Suppressor macrophage (primary cell): ENCODE data around the gene GPATCH2.
"Not testable (repeated sequence)": the region's sequence is repeated elsewhere in the genome, so short reads cannot be mapped to it uniquely, and the experiment has no call there.

Experiments
- DNase-seq, 4 experiments: peaks; one replicate each; pipeline ENCODE4 v3.0.0-alpha.2; 2020 to 2022

GPATCH2 gene

DNA sequence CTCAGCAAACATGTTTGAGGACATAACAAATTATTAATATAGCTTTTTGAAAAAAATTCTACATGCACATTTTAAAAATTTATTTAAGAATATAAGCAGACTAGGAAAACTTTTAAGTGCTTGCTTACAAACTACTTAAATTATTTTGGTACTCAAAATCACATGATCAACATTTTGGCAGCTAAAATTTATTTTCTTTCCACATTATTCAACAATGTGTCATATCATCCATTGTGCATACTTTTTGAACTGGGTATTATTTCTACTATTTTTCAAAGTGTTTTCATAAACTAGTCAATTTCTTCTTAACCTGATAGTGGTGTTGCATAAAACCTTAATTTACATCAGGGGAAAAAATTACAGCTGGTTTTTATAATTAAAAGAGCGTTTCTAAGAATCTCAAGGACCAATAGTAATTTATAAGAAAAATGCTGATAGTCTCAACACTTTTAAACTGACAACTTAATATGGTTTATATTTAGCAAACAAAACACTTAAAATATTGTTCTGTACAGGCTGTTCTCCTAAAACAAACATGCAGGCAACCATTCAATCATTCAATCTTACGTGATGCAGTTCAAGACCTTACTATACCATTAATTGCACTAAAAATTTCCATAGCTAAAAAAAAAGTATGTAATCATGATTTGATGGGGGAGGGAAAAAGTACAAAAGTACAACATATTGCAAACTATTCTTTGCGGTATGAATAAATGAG is 105.0 kb downstream of the GPATCH2 start:
- DNase-seq, result no peak

DNA sequence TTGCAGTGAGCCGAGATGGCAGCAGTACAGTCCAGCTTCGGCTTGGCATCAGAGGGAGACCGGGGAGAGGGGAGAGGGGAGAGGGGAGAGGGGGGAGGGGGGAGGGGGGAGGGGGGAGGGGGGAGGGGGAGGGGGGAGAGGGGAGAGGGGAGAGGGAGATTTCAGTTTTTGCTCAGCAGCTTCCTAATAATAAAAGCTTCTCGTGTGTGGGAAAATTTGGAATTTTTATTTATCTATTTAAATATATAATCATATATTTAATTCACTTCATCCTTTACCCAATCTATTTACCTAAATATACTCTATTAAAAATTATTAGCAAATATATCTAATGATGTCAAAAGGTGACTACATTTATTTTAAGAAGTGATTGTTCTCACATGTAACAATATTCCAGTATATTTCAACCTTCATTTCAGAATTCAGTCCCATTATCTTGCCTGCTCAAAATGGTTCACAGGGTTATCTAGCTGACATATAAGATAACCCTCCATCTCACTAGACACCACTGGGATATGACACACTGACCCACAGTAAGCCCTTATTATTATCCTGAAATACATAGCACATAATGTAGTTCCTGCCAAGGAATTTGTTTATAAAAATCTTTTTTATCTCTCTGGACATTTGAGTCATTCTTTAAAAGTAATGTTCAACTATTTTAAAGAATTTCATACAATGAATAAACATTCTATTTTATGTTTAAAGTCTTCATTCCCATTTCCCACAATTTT is 105.9 kb downstream of the GPATCH2 start:
- no peak for DNase-seq

DNA sequence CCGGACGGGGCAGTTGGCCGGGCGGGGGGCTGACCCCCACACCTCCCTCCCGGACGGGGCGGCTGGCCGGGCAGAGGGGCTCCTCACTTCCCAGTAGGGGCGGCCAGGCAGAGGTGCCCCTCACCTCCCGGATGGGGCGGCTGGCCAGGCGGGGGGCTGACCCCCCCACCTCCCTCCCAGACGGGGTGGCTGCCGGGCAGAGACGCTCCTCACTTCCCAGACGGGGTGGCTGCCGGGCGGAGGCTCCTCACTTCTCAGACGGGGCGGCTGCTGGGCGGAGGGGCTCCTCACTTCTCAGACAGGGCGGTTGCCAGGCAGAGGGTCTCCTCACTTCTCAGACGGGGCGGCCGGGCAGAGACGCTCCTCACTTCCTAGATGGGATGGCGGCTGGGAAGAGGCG is 107.0 kb downstream of the GPATCH2 start:
- DNase-seq, result not testable (repeated sequence)

DNA sequence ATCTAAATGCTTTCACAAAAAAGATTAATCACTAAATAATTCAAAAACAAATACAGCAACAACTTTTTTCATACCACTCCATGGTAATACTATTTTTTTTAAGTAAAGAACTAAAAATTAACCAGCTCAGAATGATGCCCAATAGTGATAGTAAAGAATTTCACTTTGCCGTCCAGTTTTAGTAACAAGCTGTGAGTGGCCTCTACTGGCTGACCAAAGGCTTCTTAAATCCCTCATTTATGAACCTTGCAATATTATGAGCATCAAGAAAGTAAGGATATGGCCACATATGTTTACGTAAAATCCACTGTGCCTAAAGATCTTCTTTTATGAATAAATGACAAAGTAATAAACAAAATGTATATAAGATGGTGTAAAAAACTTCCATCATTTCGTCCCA is 108.6 kb downstream of the GPATCH2 start:
- no peak for DNase-seq

DNA sequence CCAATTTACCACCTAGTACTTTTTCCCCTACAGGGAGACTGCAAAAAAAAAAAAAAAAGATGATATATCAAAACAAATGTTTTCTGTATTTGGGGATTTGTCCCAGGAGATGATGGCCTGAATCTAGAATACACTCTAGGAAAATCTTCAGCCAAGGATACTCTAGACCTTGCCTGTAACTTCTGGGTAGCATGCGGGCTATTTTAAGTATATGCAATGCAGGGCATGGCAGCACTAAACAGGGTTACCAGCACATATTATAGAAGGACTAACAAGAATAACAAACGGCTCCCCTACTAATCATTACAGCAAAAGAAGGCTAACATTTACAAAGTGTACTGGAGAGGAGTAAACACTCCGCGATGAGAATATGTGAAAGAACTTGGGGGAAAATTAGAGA is 109.6 kb downstream of the GPATCH2 start:
- DNase-seq, result no peak

DNA sequence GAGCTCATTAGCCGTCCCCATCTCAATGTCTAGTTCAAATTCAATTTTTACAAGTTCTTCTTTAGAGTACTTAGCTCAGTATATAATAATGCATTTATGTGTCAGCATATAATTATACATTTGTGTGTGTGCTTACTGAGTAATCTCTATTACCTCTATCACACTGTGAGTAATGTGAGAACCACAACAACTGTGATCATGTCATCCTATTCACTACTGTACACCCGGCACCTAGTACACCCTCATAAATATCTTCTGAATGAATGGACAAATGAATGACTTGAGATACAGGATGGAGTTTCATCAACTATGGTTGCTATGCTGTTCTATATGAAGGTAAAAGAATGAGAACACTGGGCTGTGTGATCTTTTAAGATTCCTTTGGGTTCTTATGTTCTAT is 124.0 kb downstream of the GPATCH2 start:
- no peak for DNase-seq

DNA sequence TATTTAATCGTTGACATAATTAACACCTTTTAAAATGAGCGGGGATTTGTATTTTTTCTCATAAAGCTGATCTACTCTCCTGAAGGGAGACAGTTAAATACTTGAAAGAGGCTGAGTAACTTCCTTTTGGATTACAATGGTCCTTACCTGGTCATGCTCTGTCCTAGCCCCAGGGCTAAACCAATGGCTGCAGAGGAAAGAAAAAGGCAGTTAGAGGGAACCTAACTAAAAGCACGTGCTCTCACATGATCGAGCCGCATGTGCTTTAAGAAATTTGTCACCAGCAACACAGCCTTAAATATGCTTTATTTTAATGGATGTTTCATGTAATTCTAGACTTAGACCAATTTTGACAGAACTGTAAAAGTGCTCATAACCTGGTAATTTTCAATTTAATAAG is 132.7 kb downstream of the GPATCH2 start:
- no peak for DNase-seq

DNA sequence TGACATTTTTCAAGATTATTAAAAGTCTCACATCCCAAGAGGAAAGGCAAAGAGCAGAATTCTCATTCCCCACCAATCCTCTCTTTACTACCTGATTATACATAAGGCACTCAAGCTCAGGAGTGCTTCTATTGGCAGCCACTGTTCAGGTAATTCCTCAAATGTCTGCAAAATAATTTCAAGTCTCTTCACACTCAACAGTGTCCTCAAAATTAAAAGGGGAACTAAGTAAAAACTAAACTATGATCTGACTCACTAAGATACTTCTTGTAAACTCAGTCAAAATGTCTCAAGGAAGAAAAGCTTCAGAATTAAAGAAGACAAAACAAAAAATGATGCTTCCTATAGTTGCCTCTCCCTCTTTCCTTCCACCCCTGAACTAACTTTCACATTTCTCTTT is 135.6 kb downstream of the GPATCH2 start:
- DNase-seq, result peak in 2 of 4 experiments; percentile 30 to 39

DNA sequence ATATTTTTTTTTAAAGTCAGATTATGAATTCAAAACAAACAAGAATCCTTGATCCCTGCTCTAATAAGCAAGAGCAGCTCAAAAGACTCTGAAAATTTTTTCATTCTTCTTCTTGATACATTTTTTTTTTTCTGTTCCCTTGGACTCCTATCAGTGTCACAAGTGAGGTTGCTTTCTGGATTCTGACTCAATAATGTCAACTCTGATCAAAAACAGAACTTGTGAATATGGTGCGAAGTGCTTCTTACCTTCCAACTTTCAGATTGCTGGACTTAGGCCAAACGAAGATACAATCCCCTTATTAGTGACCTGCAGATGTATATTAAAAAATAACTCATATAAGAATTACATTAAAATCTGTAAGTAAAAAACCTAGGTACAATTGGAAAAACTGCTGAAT is 136.1 kb downstream of the GPATCH2 start:
- DNase-seq, result no peak

DNA sequence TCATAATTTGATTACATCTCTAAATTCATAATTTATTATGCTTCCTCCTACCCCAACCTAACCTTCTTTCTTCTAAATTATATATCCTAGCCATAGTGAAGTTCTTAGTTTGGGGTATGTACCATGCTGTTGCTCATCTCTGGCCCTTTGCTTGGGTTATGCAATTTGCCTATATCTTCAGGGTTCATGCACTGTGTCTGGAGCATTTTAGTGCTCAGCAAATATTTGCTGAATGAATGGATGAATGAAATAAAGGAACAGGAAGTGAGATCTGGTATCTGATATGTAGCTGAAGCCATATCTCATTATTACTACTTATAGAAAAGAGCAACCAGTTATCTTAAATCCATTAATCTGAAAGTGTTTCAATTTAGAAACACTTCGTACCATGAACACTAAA is 137.6 kb downstream of the GPATCH2 start:
- no peak for DNase-seq

DNA sequence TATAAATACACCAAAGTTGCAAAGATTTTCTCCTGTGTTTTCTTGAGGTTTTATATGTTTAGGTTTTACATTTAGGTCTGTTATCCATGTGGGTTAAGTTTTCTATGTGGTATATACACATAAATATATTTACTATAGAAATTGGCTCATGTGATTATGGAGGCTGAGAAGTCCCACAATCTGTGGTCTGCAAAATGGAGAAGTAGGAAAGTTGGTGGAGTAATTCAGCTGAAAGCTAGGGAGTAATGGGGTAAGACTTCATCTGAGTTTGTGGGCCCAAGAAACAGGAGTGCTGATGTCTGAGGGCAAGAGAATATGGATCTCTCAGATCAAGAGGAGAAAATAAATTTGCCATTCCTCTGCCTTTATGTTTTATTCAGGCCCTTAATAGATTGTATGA is 146.0 kb downstream of the GPATCH2 start:
- peak; percentile 22 to 69 (median 53) for DNase-seq

DNA sequence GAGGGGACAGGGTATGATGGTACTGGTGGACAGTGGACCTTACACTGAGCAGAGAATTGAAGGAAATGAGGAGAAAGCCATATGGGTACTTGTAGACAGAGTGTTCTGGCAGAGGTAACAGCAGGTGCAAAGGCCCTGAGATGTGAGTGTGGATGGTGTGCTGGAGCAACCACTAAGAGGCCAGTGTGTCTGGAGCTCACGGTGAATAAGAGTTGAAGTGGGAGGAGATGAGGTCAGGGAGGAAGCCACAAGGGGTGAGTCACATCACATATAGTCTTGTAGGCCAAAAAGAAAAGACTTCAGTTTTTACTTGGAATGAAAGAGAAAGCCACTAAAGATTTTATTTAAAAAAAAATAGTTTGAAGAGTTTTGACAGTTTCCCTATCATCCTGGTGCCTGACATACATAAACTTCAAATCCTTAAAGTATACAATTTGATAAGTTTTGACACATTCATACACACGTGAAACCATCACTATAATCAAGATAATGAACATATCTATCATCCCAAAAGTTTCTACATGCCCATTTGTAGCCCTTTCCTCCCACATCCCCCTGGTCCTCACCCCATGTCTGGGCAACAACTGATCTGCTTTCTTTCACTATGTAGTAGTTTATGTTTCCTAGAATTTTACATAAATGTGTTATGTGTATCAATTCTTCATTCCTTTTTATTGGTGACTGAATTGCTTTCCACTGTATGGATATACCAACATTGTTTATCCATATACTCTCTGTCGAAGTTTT is 148.4 kb downstream of the GPATCH2 start:
- peak; percentile 55 to 84 (median 73) for DNase-seq

DNA sequence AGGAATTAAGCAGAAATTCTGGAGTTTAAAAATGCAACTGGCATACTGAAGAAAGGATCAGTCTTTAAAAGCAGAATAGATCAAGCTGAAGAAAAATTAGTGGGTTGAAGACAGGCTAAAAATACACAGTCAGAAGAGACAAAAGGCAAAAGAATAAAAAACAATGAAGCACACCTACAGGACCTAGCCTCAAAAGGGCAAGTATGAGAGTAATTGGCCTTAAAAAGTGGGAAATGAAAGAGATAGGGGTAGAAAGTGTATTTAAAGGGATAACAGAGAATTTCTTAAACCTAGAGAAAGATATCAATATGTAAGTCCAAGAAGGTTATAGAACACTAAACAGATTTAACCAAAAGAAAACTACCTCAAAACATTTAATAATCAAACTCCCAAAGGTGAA is 152.4 kb downstream of the GPATCH2 start:
- DNase-seq, result no peak

DNA sequence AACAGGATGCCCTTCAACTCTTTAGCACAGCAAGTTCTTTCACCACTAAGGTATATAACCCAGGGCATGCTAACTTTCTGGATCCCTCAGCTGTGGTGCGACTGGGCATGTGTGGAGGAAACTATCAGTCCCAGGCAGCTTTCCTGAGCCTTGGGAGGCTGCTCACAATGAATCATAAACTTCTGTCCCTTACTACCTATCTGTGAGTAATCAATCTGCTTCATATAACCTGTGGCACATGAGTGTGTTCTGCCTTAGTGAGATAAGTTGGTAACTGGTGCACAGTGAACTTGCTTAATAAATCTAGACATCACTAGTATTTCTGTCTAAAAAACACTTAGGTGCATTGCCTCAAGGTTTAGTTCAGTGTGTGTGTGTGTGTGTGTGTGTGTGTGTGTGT is 158.0 kb downstream of the GPATCH2 start:
- DNase-seq, result no peak

DNA sequence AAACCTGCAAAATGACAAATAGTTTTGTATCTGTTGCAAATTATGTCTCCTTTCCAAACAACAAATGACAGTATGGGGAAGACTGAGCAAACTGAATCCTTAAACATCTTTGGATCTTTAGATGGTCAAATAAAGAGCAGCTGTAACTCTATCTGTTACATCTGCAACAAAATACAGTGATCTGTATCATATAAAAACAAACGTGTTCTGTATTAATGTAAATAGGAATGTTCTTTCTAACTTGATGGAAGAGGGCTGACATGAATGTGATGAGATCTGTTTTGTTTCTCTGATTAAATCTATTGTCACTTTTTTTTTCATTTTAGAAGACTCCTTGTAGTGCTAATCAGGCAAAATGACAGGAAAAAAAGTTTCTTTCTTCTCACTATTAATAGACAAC is 159.5 kb downstream of the GPATCH2 start:
- no peak for DNase-seq

DNA sequence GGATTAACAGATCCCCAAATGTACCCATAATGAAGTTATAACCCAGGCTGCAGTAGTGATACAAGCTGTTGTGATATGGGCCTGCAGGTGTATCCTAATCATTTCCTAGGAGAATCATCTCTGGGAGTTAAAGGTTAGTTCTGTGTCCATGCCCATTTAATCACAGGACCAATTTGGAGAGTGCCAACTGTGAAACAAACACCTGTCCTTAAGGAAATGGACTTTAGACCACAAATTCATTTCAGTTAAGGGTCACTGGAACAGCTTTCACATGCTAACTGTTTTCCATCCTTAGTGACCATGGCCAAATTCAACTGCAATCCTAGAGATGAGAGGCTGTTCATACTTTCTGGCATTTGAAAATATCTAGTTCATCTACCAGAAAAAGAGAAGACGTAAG is 160.9 kb downstream of the GPATCH2 start:
- DNase-seq, result no peak

DNA sequence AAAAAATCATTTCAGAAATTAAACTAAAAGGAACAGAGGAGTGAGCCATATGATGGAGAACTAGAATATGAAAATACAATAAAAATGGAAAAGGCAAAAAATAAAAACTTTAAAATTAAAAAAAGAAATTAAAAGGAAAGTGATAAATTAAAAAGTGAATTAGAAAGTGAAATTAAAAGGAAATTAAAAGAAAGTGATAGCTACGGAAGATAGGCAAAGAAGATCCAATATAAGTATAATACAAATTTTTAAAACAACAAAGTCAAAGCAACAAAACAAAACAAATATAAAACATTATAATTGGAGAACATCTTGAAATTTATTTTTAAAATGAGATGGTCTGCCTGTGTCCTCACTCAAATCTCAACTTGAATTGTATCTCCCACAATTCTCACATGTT is 165.8 kb downstream of the GPATCH2 start:
- no peak for DNase-seq

DNA sequence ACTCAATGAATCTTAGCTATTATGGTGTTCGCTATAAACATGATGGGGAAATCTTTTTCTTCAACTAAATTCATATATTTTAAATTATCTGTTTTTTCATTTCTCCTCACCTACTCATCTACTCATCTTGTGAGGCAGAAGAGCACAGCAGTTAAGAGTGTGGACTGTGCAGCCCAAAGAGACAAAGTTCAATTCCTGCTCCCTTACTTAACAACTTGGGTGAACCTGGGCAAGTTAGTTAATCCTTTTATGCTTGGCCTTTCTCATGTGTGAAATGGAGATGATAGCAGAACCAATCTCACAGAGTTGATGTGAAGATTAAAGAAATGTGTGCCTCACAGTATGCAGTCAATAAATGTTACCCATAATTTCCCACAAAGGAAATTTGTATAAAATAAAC is 168.2 kb downstream of the GPATCH2 start:
- DNase-seq, result no peak

DNA sequence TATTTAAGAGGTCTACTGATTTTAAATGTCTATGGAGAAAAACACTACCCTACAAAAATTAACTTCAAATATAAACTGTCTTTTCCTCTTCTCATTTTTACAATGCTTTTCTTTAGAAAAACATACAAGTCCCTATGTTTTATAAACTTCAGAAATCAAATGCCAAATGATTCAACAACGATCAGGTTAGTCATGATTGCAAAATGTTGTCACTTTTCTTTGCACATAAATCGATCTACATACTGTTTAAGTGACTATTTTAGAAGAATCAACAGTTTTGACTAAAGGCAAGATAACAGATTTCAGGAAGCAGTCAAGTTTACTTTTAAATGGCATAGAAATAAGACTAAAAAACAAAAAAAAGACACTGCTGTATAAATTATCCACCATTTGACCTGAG is 168.7 kb downstream of the GPATCH2 start:
- DNase-seq, result no peak

DNA sequence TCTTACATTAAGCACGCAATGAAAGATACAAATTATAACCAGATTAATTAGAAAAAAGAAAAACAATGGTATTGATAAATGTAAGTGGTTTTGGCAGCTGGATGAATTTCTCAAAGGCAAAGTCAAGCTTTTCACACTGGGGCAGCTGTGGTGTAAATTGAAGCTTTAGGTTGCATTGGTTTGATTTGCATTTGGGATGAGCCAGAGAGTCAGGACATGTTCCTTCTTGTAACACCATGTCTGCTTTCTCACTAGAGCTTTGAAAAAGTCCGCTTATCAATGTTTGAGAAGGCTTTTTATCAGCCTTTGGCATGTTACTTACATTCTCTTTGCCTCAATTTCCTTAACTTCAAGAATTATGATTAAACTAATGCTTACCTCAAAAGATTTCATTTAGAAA is 173.9 kb downstream of the GPATCH2 start:
- no peak for DNase-seq

DNA sequence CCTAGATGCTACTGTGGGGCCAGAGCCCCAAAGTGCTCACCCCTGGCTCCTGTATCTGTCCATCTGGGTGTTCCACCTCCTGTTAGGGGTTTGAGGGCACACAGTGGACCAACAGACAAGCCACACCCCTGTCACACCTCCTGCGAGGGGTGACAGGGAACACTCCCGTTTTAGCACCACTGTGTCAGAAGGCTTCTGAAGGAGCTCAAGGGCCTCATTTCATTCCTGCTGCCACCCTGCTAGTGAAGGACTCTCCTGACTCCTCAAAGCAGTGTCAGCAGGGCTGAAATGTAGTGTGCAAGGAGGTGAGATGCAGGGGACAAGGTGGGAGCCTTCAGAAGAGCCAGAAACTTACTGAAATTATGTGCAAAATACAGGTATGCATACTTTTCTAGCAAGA is 174.6 kb downstream of the GPATCH2 start:
- no peak for DNase-seq

DNA sequence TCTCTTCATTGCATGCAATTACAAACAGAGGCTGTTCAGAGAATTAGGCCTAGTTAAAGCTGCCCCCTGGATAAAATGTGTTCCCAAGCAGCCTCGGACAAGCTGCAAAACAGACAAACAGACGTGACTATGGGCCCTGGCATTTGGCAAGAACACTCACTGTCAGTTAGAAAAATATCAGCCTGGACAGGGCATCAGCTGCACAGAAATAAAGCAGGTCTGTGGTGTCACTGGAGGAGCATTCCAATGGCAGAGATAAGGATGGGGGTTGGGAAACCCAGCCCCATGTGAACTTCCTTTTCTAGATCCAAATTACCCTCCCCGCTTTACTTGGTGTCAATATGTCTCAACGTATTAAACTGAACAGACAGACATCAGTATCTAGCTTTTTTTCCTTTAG is 177.1 kb downstream of the GPATCH2 start:
- no peak for DNase-seq

DNA sequence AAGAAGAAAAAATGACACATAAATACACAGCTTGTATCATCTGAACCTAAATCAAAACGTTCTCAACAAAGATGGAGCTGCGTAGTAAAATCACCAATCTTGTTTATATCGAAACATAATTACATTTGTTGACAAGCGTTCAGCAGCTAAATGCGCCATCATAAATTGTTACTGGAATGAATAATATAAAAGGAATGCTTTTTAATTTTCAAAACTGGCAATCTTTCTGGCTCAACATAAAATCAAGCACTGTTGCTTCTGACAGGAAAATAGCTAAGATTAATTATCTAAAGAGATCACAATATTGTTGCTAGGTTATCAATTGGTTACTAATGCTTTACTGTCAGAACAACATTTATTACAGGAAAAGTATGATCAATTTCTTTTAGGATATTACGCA is 181.5 kb downstream of the GPATCH2 start:
- no peak for DNase-seq

DNA sequence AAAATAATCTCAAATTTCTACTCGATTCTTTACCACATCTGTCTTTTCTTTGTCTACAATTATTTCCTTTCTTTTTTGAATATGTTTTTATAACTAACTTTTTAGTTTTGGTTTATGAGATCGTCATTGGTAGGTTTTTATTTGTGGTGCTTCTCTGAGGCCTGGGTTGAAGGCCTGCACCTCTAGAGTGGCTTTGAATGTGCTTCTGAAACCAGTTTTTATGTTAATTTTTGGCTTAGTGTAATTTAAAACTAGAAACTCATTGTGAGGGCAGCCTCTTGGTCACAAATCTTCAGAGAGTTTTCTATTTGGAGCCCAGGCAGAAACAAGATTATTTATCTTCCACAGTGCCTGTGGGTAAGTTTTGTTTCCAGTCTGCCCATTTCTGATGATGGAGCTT is 187.0 kb downstream of the GPATCH2 start:
- DNase-seq, result no peak
